GM12801 (cell line): ENCODE measurements around the gene CCDC134.

Experiments
- TF ChIP-seq, protein P1 (sequence below): IDR thresholded peaks from one replicate; pipeline ENCODE4 v1.5.1; 2011; ENCODE audit warnings: control low read depth; ENCODE audit not compliant: insufficient read length; ENCODE audit errors: extremely low read depth

The CCDC134 gene

DNA sequence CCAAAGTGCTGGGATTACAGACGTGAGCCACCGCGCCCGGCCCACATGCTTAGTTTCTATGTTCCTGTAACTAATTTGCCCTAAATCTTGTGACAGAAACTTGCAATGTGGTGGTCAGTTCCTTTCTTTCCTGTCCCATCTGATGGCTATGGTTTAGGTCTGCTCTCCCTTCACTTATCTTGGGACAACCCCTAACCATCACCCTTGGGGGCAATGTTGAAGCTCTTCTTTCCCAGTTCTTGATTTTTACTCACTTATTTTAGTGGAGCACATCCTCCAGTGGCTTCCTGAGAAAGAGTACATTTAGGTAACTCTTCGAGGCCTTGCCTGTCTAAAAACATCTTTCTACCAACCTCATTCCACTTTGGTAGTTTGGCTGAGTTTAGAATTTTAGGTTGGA lies 39.7 kb downstream of the CCDC134 start:
- TF ChIP-seq, protein P1, sequence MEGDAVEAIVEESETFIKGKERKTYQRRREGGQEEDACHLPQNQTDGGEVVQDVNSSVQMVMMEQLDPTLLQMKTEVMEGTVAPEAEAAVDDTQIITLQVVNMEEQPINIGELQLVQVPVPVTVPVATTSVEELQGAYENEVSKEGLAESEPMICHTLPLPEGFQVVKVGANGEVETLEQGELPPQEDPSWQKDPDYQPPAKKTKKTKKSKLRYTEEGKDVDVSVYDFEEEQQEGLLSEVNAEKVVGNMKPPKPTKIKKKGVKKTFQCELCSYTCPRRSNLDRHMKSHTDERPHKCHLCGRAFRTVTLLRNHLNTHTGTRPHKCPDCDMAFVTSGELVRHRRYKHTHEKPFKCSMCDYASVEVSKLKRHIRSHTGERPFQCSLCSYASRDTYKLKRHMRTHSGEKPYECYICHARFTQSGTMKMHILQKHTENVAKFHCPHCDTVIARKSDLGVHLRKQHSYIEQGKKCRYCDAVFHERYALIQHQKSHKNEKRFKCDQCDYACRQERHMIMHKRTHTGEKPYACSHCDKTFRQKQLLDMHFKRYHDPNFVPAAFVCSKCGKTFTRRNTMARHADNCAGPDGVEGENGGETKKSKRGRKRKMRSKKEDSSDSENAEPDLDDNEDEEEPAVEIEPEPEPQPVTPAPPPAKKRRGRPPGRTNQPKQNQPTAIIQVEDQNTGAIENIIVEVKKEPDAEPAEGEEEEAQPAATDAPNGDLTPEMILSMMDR = no peak

DNA sequence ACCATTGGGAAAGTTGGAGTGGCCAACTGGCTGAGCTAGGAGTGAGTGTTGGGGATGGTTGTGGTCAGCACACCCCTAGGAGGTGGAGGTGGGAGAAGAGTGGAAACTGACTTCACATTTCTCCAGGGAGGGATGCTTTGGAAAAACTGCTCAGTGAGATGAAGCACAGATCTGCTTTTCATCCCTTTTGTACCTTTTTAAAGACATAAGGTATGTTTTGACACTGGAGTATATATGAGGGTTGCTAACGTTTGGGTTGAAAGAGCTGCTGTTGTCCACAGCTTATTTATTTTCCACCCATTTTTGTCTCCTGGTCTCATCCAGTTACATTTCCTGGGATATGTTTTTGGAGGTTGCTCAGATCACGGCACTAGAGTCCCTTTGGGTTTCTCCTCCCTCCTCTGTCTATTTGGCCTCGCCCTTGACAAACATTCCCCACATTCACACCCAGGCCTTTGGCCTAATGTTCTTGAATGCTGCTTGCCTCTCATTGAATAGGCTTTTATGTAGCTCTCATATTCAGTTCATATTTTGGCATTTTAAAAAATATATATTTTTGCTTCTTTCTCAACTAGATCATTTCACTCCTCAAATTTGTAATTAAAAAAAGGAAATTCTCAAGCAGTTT lies 40.7 kb downstream of the CCDC134 start:
- TF ChIP-seq, protein P1 = no peak

DNA sequence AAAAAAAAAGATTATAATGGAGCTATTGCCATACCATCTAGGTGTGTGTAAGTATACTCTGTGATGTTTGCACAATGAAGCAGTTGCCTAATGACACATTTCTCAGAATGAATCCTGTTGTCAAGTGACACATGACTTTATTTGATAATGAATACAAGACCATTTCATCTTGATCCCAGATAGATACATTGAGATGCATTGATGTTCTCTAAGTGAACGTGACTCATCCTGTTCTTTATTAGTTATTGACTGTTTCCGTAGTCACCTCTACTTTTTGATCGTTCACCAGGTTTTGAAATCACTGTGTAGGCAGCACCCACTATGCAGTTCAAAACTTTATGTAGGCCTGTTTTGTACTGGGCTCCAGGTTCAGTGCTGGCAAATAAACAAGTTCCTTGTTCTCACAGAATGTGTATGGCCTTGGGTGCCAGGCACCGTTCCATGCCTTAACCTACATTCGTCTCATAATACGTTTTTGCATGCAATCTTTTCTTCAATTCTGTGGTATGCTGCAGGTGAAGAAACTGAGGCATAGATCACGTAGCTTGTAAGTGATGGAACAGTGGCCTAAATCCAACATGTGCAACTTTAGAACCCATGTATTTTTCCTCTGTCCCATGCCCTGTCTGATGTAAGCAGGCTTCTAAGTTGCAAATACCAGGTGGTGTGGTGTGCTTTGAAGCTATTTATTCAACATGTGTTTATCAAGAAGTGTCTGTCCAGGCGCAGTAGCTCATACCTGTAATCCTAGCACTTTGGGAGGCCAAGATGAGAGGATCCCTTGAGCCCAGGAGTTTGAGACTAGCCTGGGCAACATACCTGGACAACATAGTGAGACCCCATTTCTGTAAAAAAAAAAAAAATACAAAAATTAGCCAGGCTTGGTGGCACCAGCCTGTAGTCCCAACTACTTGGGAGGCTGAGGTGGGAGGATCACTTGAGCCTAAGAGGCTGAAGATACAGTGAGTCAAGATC lies 42.8 kb downstream of the CCDC134 start:
- TF ChIP-seq, protein P1 = no peak

DNA sequence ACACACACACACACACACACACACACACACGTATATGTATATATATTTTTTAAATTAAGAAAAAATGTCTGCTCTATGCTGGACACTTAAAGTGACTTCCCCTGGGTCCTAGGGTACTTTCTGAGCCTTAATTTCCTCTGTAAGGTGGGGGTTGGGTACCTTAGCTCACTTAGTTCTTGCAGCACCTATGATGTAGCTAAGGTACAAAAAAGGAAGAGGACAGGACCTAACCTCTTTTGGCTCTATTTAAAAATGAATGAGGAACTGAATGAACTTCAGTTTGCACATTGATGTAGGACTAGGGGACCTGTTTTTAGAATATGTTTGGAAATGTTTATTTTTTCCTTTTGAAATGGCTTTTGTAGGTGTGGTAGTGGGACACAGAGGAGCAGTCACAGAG lies 43.6 kb downstream of the CCDC134 start:
- TF ChIP-seq, protein P1 = no peak

DNA sequence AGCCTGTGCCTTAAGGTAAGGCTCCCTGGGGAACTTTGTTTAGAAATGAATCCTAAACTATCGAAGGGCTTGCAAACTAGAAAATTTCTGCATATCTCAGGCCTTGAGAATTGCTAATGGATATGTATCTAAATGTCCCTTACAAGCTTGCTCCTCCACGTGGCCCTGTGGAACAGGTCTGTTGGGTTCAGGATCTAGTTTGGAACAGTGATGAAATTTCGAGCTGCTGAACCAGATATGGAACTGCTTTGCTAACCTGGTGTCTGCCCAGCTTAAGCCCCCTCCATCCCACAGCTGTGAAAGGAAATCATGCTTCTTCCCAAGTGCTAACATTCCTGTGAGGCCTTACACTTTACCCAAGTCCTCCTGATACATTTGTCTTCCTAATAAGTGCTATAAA lies 44.0 kb downstream of the CCDC134 start:
- TF ChIP-seq, protein P1 = no peak

DNA sequence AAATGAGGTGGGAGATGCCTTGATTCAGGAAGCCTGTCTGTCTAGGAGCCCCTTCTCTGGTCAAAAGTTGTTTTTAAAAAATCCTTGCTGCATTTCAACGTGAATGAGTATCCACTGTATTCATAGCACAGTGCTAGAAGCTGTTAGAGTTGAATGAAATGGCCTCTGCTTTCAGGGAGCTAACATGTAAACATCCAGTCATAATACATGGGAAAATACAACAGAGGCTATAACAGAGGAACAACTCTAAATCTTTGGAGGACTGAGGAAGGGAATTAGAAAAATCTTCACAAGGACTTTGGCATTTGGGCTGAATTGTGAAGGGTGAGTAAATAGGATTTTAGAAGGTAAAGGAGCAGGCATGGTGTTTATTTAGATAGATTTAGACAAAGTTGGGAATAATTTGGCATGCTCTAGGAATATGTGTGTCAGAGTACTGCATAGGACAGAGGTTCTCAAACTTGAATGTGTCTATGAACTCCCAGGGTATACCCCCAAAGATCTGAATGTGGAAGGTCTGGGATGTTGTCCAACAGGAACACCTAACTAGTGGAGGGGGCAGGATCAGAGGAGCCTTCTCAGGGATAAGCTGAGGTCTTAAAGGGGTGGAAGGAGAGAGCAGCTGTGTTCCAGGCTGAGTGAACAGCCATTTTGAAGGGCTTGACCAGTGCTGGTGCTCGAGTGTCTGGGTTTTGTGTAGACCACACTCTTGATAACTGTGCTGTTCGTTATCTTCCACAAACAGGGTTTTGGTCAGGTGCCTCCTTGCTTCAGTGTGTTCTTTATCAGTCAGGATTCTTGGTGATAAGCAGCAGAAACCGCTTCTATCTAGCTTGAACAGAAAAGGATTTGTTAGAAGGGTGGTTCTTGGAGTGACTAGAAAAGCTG lies 45.1 kb downstream of the CCDC134 start:
- TF ChIP-seq, protein P1 = no peak
